ENCODE data around the gene IL2RG.

The IL2RG gene

GRCh38 chrX:71068044-71068918, 43.1 kb downstream of the IL2RG start, which contains the start of gene SNX12:
Gene SNX12 (minus strand): TSS chrX:71068334. CDS start chrX:71068306, 28 bp downstream.
- peak; percentile 94 for DNase-seq

- no peak for DNase-seq
These were observed 43.7 kb downstream of the IL2RG start for GRCh38 chrX:71067712-71068043.

- DNase-seq = no peak
These were observed 44.3 kb downstream of the IL2RG start for GRCh38 chrX:71067089-71067488.

- DNase-seq = no peak
These were observed 51.2 kb downstream of the IL2RG start for GRCh38 chrX:71060127-71060526.

- no peak for DNase-seq
These were observed 53.4 kb downstream of the IL2RG start for GRCh38 chrX:71057848-71058530.

Measured in activated CD4-positive, alpha-beta T cell treated with anti-CD3 and anti-CD28 coated beads, Interleukin-10, Interleukin-2, amounts not matched to agents 100 ng/mL and 50 ng/mL, durations not matched to agents 16 hours and 8 hours (primary cell).